Astrocyte (in vitro differentiated cells and primary cell): ENCODE data around the gene VAV2.

Experiments used
- CTCF ChIP-seq: IDR thresholded peaks from 2 replicates; pipeline ENCODE4 v1.5.1; 2011; ENCODE audit warnings: low read depth, mild to moderate bottlenecking, inconsistent platforms, low read length, moderate library complexity; ENCODE audit not compliant: insufficient read depth
- EZH2 ChIP-seq: IDR thresholded peaks from 2 replicates; pipeline ENCODE4 v1.6.1; 2012; ENCODE audit warnings: mild to moderate bottlenecking, low read length, inconsistent platforms; ENCODE audit not compliant: insufficient read depth

DNA sequence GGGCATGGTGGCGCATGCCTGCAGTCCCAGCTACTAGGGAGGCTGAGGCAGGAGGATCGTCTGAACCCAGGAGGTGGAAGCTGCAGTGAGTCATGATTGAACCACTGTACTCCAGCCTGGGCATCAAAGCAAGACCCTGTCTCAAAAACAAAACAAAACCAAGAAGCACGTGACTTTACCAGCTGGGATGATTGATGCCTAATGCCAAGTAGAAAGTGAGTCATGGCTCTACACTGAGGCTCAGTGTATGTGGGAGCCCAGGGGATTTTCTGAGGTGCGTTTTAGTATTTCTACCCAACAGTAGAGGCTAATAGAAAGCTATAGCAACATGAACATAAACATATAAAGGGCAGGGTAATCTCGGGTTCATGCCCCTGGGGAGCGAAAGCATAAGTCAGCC, 19.3 kb upstream of the VAV2 start:
- no peak for TF ChIP-seq CTCF
- no peak for TF ChIP-seq EZH2
